GM23338 (cell line): ENCODE data around the gene PNPLA7. TPM values are rescaled to one million over a fixed set of nuclear protein-coding genes. Genes with fewer than 3 reads are reported as not detected.

Experiments used
- ATAC-seq: fragments of 200-7000 bp; cut with Tn5 transposase; 3 replicates; pipeline ENCODE4 v1.9.1; 2020
- DNase-seq: peaks from one replicate; pipeline ENCODE4 v3.0.0-alpha.2; 2015; ENCODE audit warnings: low spot score
- H2AFZ ChIP-seq: fragments of 200-600 bp; sonication (generic); 2 replicates; pipeline ENCODE4 v1.8.0; 2016; ENCODE audit warnings: antibody characterized with exemption, mild to moderate bottlenecking, moderate library complexity
- H3F3A ChIP-seq: fragments of 200-600 bp; sonication (generic); replicated peaks from 2 replicates; pipeline ENCODE4 v1.8.0; 2017; ENCODE audit warnings: antibody characterized with exemption, mixed run types, low read depth
- H3K27ac ChIP-seq: fragments of 200-600 bp; sonication (generic); 2 replicates; pipeline ENCODE4 v1.6.1; 2016; ENCODE audit warnings: low read depth
- H3K27me3 ChIP-seq: fragments of 200-600 bp; sonication (generic); 2 replicates; pipeline ENCODE4 v1.8.0; 2016; ENCODE audit warnings: mild to moderate bottlenecking, mixed run types, moderate library complexity; ENCODE audit not compliant: insufficient read depth
- H3K36me3 ChIP-seq: fragments of 200-600 bp; sonication (generic); 2 replicates; pipeline ENCODE4 v1.8.0; 2016; ENCODE audit warnings: mild to moderate bottlenecking; ENCODE audit not compliant: insufficient read depth
- H3K4me1 ChIP-seq: fragments of 200-600 bp; sonication (generic); 2 replicates; pipeline ENCODE4 v1.8.0; 2016; ENCODE audit warnings: mild to moderate bottlenecking, moderate library complexity; ENCODE audit not compliant: insufficient read depth
- H3K4me2 ChIP-seq: fragments of 200-600 bp; sonication (generic); 2 replicates; pipeline ENCODE4 v1.7.1; 2017; ENCODE audit warnings: mixed run types
- H3K4me3 ChIP-seq: fragments of 200-600 bp; sonication (generic); 2 replicates; pipeline ENCODE4 v1.6.1; 2016; ENCODE audit warnings: mixed run types
- H3K79me2 ChIP-seq: fragments of 200-600 bp; sonication (generic); replicated peaks from 2 replicates; pipeline ENCODE4 v1.8.0; 2017; ENCODE audit warnings: mild to moderate bottlenecking; ENCODE audit not compliant: insufficient read depth
- H3K9me2 ChIP-seq: fragments of 200-600 bp; sonication (generic); 2 replicates; pipeline ENCODE4 v1.8.0; 2017; ENCODE audit not compliant: insufficient read depth
- H4K20me1 ChIP-seq: fragments of 200-600 bp; sonication (generic); replicated peaks from 2 replicates; pipeline ENCODE4 v1.8.0; 2017; ENCODE audit warnings: mild to moderate bottlenecking; ENCODE audit not compliant: insufficient read depth
- H3K27ac Mint-ChIP-seq: 2 replicates; pipeline ENCODE4 v1.8.0; 2020; ENCODE audit warnings: inconsistent platforms, mild to moderate bottlenecking, moderate library complexity, mixed read lengths
- H3K27me3 Mint-ChIP-seq: 3 replicates; pipeline ENCODE4 v1.8.0; 2022; ENCODE audit warnings: low read depth, mild to moderate bottlenecking, moderate library complexity, mixed read lengths, inconsistent platforms; ENCODE audit not compliant: insufficient read depth, poor library complexity
- H3K36me3 Mint-ChIP-seq: 3 replicates; pipeline ENCODE4 v1.8.0; 2021; ENCODE audit warnings: low read depth, mild to moderate bottlenecking, inconsistent platforms, moderate library complexity, mixed read lengths
- H3K4me1 Mint-ChIP-seq: 3 replicates; pipeline ENCODE4 v1.8.0; 2020; ENCODE audit warnings: mild to moderate bottlenecking, inconsistent platforms, mixed read lengths
- H3K4me3 Mint-ChIP-seq: 3 replicates; pipeline ENCODE4 v1.8.0; 2021; ENCODE audit warnings: moderate library complexity, mild to moderate bottlenecking, inconsistent platforms, mixed read lengths
- H3K9me3 Mint-ChIP-seq: 3 replicates; pipeline ENCODE4 v1.8.0; 2020; ENCODE audit warnings: moderate library complexity, mild to moderate bottlenecking, inconsistent platforms, mixed read lengths
- CREB1 ChIP-seq: fragments of 250-450 bp; sonication (Bioruptor Pico); IDR thresholded peaks from 2 replicates; pipeline ENCODE4 v1.5.0; 2020; ENCODE audit warnings: low read depth, mild to moderate bottlenecking, moderate library complexity
- EZH2 ChIP-seq: fragments of 200-600 bp; sonication (generic); IDR thresholded peaks from one replicate; pipeline ENCODE4 v1.8.0; 2017; ENCODE audit warnings: antibody characterized with exemption, mild to moderate bottlenecking, low read depth; ENCODE audit not compliant: unreplicated experiment
- JUNB ChIP-seq: IDR thresholded peaks from one replicate; pipeline ENCODE4 v1.6.1; 2016; ENCODE audit warnings: antibody characterized with exemption; ENCODE audit not compliant: unreplicated experiment
- ZNF114 ChIP-seq: fragments of 250-450 bp; sonication (Bioruptor Pico); IDR thresholded peaks from 2 replicates; pipeline ENCODE4 v1.5.0; 2020; ENCODE audit warnings: mild to moderate bottlenecking, moderate library complexity
- ZNF331 ChIP-seq: fragments of 250-450 bp; sonication (Bioruptor Pico); IDR thresholded peaks from 2 replicates; pipeline ENCODE4 v1.5.0; 2020; ENCODE audit warnings: low read depth, mild to moderate bottlenecking, moderate library complexity
- ZNF462 ChIP-seq: fragments of 250-450 bp; sonication (Bioruptor Pico); IDR thresholded peaks from 2 replicates; pipeline ENCODE4 v1.5.0; 2020; ENCODE audit warnings: mild to moderate bottlenecking, moderate library complexity
- polyA plus RNA-seq: library from polyadenylated mRNA; unstranded; fragments of >200 nt; fragmentation: Nextera tagmentation; extraction: Ambion mirVana; gene quantifications from 2 replicates; pipeline ENCODE4 v1.2.1, GENCODE V29; 2016
- total RNA-seq: library from RNA; depleted of rRNA; stranded (reverse); fragments of >200 nt; shearing (Covaris generic); gene quantifications from 2 replicates; pipeline ENCODE4 v1.2.3, GENCODE V29; 2014
- TF ChIP-seq, protein P1 (sequence below): IDR thresholded peaks from 2 replicates; pipeline ENCODE4 v1.6.1; 2016; ENCODE audit warnings: antibody characterized with exemption
- TF ChIP-seq, protein P2 (sequence below): IDR thresholded peaks from one replicate; pipeline ENCODE4 v1.6.1; 2018; ENCODE audit warnings: antibody characterized with exemption; ENCODE audit not compliant: unreplicated experiment

Gene PNPLA7
- total and polyA plus RNA-seq, 2 experiments from 2014 or later = 0.45 to 0.80 TPM

DNA sequence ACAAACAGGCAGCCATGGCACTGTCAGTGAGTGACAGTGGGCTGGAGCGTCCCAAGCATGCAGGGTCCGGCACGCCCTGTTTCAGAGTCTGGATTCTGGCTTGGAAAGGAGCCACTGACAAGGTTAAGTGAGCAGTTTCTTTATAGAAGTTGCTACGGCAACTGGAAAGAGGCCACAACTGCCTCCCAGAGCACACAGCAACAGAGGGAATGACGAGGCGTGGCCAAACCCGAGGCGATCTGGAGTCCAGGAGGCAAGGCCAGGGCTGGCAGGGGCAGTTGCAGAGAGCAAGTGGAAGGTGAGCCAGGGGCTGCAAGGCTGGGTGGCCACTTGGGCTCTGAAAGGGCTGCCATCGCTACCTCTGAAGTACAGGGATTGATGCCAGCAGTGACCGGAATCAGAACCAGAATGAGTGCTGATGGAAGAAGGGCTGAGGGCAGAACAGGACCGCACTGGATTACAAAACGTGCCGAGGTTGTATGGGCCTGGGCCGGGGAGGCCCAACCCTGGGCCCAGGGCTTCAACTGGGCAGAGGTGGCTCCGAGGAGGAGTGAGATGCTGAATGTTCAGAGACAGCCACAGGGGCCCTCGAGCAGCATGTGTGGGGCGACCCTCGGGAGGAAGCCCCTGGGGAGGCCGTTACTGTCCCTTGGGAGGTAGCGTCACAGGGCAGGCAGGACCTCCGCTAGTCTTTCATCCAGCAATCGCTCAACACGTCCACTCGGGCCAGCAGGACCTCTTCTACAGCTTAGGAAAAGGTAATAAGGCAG lies 6.1 kb upstream of the PNPLA7 start:
- Mint-ChIP-seq H3K4me3 (no peak overlapping the region), H3K27me3 (peaks cover 7% of the 10 kb centered on the region), H3K27ac (no peak overlapping the region), H3K4me1 (peaks cover 3% of the 10 kb centered on the region), H3K36me3 (peaks cover 69% of the 10 kb centered on the region), H3K9me3 (no peaks in the 10 kb centered on the region)
- H3K4me2 ChIP-seq = no peak overlapping the region
- peaks cover 32% of the 10 kb centered on the region for H3F3A ChIP-seq
- no peaks in the 10 kb centered on the region for H3K27me3 ChIP-seq
- DNase-seq (no peak), ATAC-seq (no peak)
- H3K4me3 ChIP-seq = no peak overlapping the region
- H3K27ac ChIP-seq = no peak overlapping the region
- H4K20me1 ChIP-seq = peaks cover 7% of the 10 kb centered on the region; the same call in 1 of the 2 replicates
- H3K4me1 ChIP-seq = 0 out of 2 replicates have a peak, but pooled peaks cover 3% of the 10 kb centered on the region
- no peaks in the 10 kb centered on the region for H3K9me2 ChIP-seq
- peaks cover 15% of the 10 kb centered on the region for H3K36me3 ChIP-seq
- no peak overlapping the region for H2AFZ ChIP-seq
- no peaks in the 10 kb centered on the region for H3K79me2 ChIP-seq
- no peak for TF ChIP-seq ZNF462 (CRISPR knock-in tag)
- no peak for TF ChIP-seq ZNF331 (CRISPR knock-in tag)
- TF ChIP-seq JUNB = no peak
- no peak for TF ChIP-seq CREB1 (CRISPR knock-in tag)

DNA sequence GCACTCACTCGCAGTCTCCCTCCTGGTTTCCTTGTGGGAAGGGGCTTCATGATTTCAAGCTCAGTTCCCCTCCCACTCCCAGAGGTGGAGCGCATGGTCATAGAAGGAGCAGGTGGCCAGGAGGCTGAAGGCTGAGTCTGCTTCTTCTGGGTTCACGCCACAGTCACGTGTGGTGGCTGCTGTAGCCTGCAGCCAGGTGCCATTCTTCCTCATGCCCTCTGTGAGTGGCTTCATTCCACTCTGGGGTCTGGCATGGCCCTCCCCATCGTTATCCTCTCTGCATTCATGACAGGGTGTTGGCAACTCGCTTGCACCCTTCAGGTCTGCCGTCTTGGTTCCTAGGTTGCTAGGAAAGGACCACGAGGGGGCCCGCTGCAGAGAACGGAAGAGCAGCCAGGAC lies 5.0 kb upstream of the PNPLA7 start:
- Mint-ChIP-seq H3K27me3 (peaks cover 7% of the 10 kb centered on the region), H3K27ac (no peak overlapping the region), H3K4me3 (no peak overlapping the region), H3K4me1 (peaks cover 5% of the 10 kb centered on the region), H3K36me3 (peaks cover 60% of the 10 kb centered on the region), H3K9me3 (no peaks in the 10 kb centered on the region)
- H3K4me2 ChIP-seq = no peak overlapping the region
- no peaks in the 10 kb centered on the region for H3K27me3 ChIP-seq
- peaks cover 27% of the 10 kb centered on the region for H3F3A ChIP-seq
- H3K9me2 ChIP-seq = no peaks in the 10 kb centered on the region
- no peaks in the 10 kb centered on the region for H3K79me2 ChIP-seq
- DNase-seq (no peak), ATAC-seq (no peak)
- peaks cover 4% of the 10 kb centered on the region; the same call in 1 of the 2 replicates for H4K20me1 ChIP-seq
- peaks cover 11% of the 10 kb centered on the region for H3K36me3 ChIP-seq
- H3K27ac ChIP-seq = no peak overlapping the region
- no peak overlapping the region for H3K4me3 ChIP-seq
- H3K4me1 ChIP-seq = peaks cover 3% of the 10 kb centered on the region; the same call in 1 of the 2 replicates
- H2AFZ ChIP-seq = no peak overlapping the region
- TF ChIP-seq, protein P1, sequence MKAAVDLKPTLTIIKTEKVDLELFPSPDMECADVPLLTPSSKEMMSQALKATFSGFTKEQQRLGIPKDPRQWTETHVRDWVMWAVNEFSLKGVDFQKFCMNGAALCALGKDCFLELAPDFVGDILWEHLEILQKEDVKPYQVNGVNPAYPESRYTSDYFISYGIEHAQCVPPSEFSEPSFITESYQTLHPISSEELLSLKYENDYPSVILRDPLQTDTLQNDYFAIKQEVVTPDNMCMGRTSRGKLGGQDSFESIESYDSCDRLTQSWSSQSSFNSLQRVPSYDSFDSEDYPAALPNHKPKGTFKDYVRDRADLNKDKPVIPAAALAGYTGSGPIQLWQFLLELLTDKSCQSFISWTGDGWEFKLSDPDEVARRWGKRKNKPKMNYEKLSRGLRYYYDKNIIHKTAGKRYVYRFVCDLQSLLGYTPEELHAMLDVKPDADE = no peak
- TF ChIP-seq, protein P2, sequence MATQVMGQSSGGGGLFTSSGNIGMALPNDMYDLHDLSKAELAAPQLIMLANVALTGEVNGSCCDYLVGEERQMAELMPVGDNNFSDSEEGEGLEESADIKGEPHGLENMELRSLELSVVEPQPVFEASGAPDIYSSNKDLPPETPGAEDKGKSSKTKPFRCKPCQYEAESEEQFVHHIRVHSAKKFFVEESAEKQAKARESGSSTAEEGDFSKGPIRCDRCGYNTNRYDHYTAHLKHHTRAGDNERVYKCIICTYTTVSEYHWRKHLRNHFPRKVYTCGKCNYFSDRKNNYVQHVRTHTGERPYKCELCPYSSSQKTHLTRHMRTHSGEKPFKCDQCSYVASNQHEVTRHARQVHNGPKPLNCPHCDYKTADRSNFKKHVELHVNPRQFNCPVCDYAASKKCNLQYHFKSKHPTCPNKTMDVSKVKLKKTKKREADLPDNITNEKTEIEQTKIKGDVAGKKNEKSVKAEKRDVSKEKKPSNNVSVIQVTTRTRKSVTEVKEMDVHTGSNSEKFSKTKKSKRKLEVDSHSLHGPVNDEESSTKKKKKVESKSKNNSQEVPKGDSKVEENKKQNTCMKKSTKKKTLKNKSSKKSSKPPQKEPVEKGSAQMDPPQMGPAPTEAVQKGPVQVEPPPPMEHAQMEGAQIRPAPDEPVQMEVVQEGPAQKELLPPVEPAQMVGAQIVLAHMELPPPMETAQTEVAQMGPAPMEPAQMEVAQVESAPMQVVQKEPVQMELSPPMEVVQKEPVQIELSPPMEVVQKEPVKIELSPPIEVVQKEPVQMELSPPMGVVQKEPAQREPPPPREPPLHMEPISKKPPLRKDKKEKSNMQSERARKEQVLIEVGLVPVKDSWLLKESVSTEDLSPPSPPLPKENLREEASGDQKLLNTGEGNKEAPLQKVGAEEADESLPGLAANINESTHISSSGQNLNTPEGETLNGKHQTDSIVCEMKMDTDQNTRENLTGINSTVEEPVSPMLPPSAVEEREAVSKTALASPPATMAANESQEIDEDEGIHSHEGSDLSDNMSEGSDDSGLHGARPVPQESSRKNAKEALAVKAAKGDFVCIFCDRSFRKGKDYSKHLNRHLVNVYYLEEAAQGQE = no peak
- TF ChIP-seq EZH2 (no peak), ZNF114 (CRISPR knock-in tag) (no peak)
